ENCODE measurements around the gene DNAI2. TPM values are rescaled to one million over a fixed set of nuclear protein-coding genes. Genes with fewer than 3 reads are reported as not detected.

DNAI2 gene
- polyA plus RNA-seq, 1 experiment: not detected

DNA sequence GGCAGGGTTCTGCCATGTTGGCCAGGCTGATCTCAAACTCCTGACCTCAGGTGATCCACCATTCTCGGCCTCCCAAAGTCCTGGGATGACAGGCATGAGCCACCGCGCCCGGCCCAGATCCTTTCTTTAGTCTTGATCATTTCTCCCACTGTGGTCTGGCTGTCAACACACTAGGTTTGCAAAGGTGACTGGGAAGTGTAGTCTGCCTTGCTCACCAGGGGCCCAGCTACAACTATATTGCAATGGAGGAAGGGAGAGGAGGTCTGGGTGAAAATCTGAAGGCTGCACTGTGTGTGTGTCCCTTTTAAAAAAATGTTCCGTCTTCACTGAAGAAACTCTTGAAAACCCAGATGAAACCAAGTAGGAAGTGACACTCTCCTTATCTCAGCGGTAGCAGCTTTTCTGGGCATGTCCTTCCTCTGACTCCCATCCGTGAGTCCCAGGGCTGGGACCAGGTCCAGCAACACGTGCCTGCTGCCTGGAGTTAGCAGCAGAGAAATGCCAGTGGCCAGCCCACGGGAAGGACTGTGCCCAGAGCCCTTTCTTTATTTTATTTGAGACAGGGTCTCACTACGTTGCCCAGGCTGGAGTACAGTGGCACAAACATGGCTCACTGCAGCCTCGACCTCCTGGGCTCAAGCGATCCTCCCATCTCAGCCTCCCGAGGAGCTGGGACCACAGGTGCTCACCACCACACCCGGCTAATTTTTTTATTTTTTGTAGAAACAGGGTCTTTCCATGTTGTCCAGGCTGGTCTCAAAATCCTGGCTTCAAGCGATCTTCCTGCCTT lies 34.1 kb downstream of the DNAI2 start:
- peaks cover 12% of the 10 kb centered on the region for H3K9me3 ChIP-seq (ENCODE audit: control insufficient read depth, insufficient read depth, low read length)
- H3K27ac ChIP-seq (ENCODE audit: low read depth, low read length): no peak overlapping the region
- H3K4me3 ChIP-seq (ENCODE audit: low read depth, low read length): no peak overlapping the region
- ChIA-PET CTCF (no interaction called here), POLR2A (no interaction called here)
- TF ChIP-seq, protein P1, sequence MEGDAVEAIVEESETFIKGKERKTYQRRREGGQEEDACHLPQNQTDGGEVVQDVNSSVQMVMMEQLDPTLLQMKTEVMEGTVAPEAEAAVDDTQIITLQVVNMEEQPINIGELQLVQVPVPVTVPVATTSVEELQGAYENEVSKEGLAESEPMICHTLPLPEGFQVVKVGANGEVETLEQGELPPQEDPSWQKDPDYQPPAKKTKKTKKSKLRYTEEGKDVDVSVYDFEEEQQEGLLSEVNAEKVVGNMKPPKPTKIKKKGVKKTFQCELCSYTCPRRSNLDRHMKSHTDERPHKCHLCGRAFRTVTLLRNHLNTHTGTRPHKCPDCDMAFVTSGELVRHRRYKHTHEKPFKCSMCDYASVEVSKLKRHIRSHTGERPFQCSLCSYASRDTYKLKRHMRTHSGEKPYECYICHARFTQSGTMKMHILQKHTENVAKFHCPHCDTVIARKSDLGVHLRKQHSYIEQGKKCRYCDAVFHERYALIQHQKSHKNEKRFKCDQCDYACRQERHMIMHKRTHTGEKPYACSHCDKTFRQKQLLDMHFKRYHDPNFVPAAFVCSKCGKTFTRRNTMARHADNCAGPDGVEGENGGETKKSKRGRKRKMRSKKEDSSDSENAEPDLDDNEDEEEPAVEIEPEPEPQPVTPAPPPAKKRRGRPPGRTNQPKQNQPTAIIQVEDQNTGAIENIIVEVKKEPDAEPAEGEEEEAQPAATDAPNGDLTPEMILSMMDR (IDR thresholded peaks at IDR 0.05; ENCODE audit: low read depth, low read length): no peak
- H3K27me3 ChIP-seq (ENCODE audit: control insufficient read depth, insufficient read depth, low read length): no peaks in the 10 kb centered on the region
- DNase-seq (ENCODE audit: low read depth, low spot score): no peak

DNA sequence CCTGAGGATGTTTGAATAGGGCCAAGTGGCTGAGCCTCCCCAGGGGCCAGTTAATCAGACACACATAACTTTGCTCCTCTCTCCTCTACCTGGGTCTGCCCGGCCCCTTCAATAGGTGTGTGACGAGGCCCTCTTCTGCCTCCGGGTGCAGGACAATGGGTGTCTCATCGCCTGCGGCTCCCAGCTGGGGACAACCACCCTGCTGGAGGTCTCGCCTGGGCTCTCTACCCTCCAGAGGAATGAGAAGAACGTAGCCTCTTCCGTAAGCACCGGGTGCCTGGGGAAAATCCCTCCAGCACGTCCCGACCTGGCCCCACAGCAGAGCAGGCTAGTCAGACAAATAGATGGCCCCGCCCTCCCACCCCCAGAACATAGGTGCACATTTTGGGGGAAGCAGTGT lies 35.9 kb downstream of the DNAI2 start:
- TF ChIP-seq, protein P1 (IDR thresholded peaks at IDR 0.05; ENCODE audit: low read depth, low read length): no peak
- POLR2A ChIA-PET: no interaction called here
- Histone ChIP-seq H3K27me3 (ENCODE audit: control insufficient read depth, insufficient read depth, low read length) (no peaks in the 10 kb centered on the region), H3K9me3 (ENCODE audit: control insufficient read depth, insufficient read depth, low read length) (peaks cover 24% of the 10 kb centered on the region), H3K27ac (ENCODE audit: low read depth, low read length) (no peak overlapping the region), H3K4me3 (ENCODE audit: low read depth, low read length) (no peak overlapping the region)
- CTCF ChIA-PET: no interaction called here
- no peak for DNase-seq (ENCODE audit: low read depth, low spot score)

DNA sequence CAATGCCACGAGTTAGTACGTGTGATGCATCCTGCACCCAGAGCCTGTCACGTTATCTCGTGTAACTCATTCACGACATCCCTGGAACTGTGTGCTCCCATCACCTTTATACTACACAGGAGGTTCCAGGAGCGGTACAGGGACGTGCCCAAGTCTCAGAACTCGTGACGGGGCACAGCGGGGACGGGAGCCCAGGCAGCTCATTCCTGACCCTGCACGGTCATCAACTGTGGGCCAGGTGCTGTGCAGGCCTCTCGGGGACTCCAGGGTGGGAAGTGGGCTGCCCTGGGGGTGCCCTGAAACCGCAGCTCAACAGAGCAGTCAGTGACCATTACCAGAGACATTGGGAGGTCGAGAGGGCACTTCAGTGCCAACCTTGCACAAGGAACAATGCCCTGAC lies 40.8 kb downstream of the DNAI2 start:
- no peak for DNase-seq (ENCODE audit: low read depth, low spot score)
- ChIA-PET POLR2A (no interaction called here), CTCF (interaction anchor here (1.0 kb wide), 1 partner anchor 11 kb away, joined by 3 read pairs; no protein-coding TSS in a partner anchor)
- no peak overlapping the region for H3K27ac ChIP-seq (ENCODE audit: low read depth, low read length)
- peaks cover 24% of the 10 kb centered on the region for H3K9me3 ChIP-seq (ENCODE audit: control insufficient read depth, insufficient read depth, low read length)
- TF ChIP-seq, protein P1 (IDR thresholded peaks at IDR 0.05; ENCODE audit: low read depth, low read length): no peak
- H3K4me3 ChIP-seq (ENCODE audit: low read depth, low read length): no peak overlapping the region
- no peaks in the 10 kb centered on the region for H3K27me3 ChIP-seq (ENCODE audit: control insufficient read depth, insufficient read depth, low read length)

DNA sequence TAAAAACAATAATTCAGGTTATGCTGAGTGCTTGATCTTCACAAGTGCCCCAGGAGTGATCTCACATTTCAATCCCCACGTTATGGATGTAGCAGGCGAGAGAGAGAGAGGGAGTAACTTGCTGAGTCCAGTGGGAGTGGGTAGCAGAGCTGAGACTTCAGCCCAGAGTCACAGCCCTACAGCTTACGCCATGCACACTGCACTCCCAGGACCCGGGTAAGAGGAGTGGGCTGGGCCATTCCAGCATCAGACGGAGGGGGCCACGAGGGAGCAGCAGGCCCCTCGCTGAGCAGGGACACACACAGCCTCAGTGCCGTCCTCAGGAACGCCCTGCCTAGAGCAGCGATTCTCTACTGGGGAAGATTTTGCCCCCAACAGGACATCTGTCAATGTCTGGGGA lies 42.2 kb downstream of the DNAI2 start:
- Histone ChIP-seq H3K4me3 (ENCODE audit: low read depth, low read length) (no peak overlapping the region), H3K27ac (ENCODE audit: low read depth, low read length) (no peak overlapping the region), H3K27me3 (ENCODE audit: control insufficient read depth, insufficient read depth, low read length) (no peaks in the 10 kb centered on the region), H3K9me3 (ENCODE audit: control insufficient read depth, insufficient read depth, low read length) (peaks cover 24% of the 10 kb centered on the region)
- ChIA-PET POLR2A (no interaction called here), CTCF (no interaction called here)
- DNase-seq (ENCODE audit: low read depth, low spot score): no peak
- TF ChIP-seq, protein P1 (IDR thresholded peaks at IDR 0.05; ENCODE audit: low read depth, low read length): no peak

DNA sequence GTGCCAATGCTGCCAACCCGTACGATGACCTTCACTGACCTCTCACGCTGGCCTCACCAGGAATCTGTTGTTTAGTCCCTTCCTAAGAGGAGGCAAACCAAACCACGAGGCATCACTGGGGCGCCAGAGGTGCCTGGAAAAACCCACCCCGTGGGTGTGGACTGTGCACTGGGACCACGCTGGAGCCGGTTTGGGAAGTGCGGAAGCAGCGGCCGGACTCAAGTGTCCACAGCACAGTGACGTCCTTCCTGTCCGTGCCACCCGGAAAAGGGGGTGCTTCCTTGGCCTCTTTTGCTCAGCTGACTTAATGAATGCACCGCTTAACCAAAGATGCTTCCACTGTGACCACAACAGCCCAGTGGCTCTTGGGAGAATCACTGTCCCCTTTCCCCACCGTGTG lies 43.0 kb downstream of the DNAI2 start:
- H3K9me3 ChIP-seq (ENCODE audit: control insufficient read depth, insufficient read depth, low read length): peaks cover 20% of the 10 kb centered on the region
- CTCF ChIA-PET: no interaction called here
- no peaks in the 10 kb centered on the region for H3K27me3 ChIP-seq (ENCODE audit: control insufficient read depth, insufficient read depth, low read length)
- TF ChIP-seq, protein P1 (IDR thresholded peaks at IDR 0.05; ENCODE audit: low read depth, low read length): no peak
- POLR2A ChIA-PET: no interaction called here
- no peak overlapping the region for H3K27ac ChIP-seq (ENCODE audit: low read depth, low read length)
- DNase-seq (ENCODE audit: low read depth, low spot score): no peak
- no peak overlapping the region for H3K4me3 ChIP-seq (ENCODE audit: low read depth, low read length)
